Measurements from ENCODE around the gene LMNB1.
"Not testable (repeated sequence)": the region's sequence is repeated elsewhere in the genome, so short reads cannot be mapped to it uniquely, and the experiment has no call there.

DNA sequence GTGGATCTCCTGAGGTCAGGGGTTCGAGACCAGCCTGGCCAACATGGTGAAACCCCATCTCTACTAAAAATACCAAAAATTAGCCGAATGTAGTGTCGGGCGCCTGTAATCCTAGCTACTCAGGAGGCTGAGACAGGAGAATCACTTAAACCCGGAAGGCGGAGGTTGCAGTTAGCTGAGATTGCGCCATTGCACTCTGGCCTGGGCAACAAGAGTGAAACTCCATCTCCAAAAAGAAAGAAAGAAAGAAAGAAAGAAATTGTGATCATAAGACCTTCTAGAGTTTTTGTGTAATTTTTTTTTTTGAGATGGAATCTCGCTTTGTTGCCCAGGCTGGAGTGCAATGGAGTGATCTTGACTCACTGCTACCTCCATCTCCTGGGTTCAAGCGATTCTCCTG, 16.7 kb downstream of the LMNB1 start:
- TF ChIP-seq, protein P1, sequence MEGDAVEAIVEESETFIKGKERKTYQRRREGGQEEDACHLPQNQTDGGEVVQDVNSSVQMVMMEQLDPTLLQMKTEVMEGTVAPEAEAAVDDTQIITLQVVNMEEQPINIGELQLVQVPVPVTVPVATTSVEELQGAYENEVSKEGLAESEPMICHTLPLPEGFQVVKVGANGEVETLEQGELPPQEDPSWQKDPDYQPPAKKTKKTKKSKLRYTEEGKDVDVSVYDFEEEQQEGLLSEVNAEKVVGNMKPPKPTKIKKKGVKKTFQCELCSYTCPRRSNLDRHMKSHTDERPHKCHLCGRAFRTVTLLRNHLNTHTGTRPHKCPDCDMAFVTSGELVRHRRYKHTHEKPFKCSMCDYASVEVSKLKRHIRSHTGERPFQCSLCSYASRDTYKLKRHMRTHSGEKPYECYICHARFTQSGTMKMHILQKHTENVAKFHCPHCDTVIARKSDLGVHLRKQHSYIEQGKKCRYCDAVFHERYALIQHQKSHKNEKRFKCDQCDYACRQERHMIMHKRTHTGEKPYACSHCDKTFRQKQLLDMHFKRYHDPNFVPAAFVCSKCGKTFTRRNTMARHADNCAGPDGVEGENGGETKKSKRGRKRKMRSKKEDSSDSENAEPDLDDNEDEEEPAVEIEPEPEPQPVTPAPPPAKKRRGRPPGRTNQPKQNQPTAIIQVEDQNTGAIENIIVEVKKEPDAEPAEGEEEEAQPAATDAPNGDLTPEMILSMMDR (IDR thresholded peaks at IDR 0.05), result not testable (repeated sequence)
- not testable (repeated sequence) for TF ChIP-seq POLR2AphosphoS5, POLR2A (IDR thresholded peaks at IDR 0.05)
